Muscle of arm (tissue), 12 donors: Measurements from ENCODE around the gene CALR3. TPM values are rescaled to one million over a fixed set of nuclear protein-coding genes. Genes with fewer than 3 reads are reported as not detected.
A peak's percentile ranks its signal among the peaks of the same experiment; 100 is the strongest.
"Not testable (repeated sequence)": the region's sequence is repeated elsewhere in the genome, so short reads cannot be mapped to it uniquely, and the experiment has no call there.

Experiments
- DNase-seq: peaks from one replicate; pipeline ENCODE4 v3.0.0-alpha.2; 2013
- polyA plus RNA-seq, 12 donors: library from polyadenylated mRNA; unstranded; fragments of 120-200 nt; gene quantifications; one replicate each; pipeline ENCODE4 v1.2.1, GENCODE V29; 2013; ENCODE audit not compliant: insufficient read length in 12 of 12

Gene CALR3
- polyA plus RNA-seq, 12 donors = not detected

DNA sequence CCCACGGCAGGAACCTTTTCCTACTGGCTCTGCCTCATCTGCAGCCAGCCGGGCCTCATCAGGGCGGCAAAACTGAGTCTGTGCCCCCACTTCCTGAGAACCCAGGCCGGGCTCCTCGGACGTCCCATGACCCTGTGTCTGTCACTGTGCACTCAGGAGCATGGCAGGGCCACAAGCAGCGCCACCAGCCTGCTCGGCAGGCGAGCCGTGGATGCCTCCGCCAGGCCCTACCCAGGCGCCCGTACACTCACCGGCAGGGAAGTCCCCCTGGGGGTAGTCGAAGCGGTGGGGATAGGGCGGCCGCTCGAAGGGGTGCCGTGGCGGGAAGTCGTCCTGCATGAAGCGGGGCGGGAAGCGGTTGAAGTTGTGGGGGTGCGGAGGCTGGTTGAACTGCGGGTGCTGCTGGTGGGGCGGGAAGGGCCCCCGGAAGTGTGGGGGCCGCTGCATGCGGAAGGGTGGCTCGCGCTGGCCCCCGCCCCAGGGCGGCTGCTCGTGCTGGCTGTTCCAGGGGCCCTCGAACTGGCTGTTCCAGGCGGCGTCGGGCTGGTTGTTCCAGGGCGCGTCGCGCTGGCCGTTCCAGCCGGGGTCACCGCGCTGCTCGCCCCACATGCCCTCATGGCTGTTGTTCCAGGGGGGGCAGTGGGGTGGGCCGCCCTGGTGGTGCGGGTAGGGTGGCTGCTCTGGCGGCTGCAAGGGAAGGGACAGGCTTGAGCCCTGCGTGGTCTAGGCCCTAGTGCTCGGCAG lies 29.2 kb upstream of the CALR3 start:
- no peak for DNase-seq

DNA sequence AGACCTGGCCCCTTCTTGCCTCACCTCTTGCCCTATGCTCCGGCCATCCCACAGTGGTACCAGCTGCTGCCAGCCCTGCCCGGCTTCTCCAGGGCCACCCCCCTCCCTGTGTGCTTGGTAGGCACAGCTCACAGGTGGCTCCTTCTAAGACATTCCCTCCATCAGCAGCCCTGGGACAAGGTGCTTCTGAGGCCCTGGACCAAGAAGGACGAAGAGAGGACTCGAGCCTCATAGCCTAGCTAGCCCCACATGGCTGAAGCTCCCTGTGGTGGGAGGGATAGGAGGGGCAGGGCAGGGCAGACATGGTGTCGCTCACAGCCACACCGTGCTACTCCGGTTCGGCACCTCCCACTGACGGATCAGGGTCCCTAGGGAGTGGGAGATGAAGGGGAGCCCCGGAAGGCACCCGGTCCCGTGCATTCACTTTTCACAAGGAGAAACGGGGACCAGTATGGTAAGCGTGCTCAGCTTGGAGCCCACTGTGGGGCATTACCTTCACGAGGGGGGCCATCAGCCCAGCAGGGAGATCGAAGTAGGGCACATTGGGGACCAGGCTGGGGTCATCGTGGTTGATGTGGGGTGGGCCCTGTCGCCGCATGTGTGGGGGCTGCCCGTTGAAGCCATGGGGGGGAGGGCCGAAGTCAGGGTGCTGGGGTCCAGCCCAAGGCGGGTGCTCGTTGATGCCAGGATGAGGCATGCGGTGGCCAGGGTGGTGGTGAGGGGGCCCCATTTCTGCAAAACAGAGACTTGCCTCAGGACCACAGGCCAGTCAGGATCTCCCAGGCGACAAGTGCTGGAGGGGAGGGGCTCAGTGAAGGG lies 26.8 kb upstream of the CALR3 start:
- DNase-seq = no peak

DNA sequence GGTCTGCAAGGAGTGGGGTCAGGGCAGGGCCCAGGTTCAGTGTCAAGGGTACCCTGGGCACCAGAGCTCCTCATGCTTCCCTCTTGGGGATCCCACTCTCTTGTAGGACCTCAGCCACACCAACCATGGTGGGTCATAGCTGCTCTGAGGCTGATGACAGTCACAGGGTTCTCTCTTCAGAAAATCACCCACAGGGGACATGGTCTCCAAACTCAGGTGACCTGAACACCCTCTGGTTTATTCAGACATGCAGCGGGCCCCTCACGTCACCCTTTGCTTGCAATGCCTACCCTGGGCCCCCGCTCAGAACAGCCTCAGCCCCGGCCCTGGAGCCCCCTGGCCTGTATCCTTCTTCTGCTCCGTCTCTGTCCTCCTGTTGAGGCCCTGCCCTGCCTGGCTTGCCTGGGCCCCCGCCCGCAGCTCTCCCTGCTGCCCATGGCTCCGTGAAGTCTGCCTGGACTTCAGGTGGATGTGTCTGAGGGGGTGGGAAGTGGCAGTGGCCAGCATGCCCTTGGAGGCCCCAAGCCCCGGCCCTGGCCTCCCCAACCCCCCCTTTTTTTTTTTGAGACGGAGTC lies 25.8 kb upstream of the CALR3 start:
- DNase-seq = no peak

DNA sequence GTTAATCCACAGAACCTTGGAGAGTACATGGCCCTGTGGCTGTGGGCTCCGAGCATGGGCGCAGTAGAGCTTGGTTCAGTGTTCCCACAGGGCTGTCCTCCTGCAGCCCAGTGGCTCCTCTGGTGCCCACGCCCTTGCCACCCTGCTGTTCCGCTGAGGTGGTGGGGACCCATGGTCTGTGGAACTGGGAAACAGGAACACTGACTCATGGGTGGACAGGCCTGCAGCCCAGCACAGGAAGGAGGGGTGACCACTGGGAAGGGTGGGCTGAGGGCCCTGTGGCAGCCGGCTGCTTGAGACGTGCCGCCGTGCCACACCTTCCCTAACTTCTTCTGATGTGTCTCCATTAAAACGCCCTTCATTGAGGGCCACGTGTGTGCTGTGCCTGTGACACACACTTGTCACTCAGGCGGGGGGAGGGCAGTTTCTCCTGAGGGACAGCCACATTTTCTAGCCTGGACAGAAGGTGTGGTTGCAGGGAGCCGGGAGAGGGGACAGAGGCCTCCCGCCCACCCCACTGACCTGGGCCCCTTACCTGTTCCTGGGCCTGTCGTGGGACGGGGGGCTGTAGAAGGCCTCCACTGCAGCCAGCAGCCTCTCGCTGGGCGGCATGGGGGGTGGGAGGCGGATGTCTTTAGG lies 25.1 kb upstream of the CALR3 start:
- DNase-seq = no peak

DNA sequence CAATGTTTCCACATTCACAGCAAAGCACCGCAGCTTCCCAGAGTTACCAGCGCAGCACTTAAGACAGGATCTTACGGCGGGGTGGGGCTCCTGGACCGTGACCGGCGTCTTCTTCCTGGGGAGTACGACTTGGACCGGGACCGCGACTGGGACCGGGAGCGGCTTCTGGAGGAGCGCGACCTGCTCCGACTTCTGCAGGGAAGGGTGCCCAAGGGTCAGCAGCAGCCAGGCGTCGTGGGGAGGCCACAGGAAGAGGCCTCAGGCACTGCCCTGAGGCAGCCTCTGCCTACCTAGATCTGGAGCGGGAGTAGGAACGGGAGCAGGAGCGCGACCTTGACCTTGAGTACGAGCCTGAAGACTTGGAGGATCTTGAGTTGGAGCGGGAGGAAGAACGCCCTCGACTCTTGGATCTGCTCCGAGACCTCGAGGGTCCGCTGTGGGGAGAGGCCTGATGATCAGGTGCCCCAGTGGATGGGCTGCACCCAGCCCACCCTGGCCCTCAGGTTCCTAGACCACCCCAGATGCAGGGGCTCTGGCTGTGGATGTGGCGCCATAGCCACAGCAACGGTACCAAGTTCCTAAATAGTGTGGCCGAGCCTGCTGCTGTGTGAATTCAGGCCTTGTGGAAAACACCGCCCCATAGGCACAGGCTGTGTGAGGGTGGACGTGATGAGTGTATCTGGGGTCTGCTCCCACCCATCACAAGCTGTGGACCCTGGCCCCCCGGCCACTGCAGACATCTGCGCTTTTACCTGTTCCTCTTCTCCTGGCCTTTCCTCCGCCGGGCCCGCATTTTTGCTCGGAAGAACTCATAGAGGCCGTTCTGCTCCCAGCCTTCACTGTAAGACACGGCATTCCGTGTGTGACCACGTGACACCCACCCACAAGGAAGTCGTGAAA lies 24.4 kb upstream of the CALR3 start:
- DNase-seq = no peak

DNA sequence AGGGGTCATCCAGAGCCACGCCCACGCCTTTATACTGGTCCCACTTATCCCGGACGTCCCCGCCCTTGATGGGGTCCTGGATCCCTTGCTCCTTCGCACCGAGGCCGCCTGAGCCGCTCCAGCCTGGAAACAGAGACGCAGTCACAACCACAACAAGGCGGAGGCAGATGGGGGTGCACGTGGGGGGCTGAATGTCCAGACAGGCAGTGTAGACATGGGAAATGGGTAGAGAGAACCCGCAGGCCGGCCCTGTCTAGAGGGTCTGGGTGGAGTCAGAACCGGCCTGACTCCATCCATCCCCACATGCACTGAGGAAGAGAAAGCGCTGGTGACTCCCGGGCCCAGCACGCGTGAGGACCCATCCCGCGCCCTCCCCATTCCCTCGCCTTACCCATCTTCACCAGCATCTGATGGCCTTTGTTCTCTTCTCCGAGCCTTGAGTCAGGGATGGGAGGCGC lies 23.3 kb upstream of the CALR3 start:
- DNase-seq = no peak

DNA sequence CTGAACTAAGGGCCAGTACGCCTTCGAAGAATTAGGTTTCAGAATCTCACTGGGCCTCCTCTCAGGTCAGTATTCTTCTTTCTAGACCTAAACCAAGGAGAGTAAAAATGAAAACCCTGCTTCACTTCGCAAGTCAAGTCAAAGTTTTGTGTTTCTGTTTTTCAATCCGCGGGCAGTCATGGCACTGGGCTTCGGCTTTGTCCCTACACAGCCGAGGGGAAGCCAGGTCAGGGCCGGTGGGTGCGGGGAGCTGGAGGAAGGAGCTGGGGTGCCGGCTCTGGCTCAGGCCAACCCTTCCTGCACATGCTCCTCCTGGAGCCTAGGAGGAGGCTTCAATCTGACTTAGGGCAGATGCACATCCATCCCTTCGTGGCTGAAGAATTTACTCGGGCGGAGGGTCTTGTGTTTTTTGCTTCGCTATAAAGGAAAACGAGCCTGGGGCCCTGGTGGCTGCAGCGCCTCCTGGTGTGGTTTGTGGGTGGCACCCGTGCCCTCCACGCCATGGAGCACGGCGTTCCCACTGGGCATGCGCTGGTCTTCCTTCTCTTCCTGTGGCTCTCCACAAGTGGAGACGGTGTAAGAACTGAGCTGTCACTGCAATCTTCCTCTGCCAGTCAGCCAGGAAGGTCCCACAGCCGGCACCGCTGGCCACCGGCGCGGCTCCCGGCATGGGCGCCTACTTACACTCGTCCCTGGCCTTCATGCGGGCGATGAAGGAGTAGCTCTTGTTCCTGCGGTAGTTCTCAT lies 22.7 kb upstream of the CALR3 start:
- DNase-seq = no peak

DNA sequence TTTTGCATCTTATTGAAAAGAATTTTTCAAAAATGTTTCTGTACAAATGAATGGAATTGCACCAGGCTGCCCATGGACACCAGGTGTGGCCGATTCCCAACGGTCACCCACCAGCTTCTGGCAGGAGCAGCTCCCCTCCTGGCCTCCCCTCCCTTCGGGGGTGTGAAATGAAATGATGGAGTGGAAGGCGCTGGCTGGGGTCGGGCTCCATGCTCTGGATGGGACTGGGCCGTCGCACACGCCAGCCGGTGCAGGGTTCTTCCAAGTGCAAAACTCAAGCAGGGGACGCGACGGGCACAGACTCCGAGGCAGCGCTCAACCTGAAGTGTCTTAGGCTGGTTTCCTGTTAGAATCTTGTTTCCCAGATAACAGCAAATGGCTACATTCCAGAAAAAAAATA lies 22.1 kb upstream of the CALR3 start:
- no peak for DNase-seq

DNA sequence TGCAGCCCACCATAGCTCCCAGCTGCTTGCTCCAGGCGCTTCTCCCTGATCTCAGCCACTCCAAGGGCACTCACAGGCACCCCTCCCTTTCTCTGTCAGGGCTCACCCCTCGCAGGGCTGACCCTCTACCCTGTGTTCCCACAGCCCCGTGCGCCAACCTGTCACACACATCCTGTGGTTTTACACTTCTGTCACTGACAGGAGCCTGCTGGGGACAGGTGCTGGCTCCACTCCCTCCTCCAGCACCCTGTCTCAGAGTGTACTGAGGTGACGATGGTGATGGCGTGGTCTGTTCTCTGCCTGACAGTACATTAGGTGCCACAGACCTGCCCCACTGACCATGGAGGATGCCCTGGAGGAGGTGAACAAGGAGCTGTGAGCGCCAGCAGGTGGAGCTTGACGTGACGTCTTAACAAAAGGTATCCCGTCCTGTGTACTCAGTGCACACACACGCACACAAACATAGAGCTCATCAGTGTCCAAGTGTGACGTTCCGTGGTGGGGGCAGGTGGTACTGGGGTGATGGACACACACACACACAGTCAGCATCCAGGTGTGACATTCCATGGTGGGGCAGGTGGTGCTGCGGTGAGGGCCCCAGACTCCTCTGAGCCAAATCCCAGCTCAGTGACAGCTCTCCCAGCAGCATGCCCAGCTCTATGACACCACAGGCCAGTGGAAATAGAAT lies 21.1 kb upstream of the CALR3 start:
- no peak for DNase-seq

DNA sequence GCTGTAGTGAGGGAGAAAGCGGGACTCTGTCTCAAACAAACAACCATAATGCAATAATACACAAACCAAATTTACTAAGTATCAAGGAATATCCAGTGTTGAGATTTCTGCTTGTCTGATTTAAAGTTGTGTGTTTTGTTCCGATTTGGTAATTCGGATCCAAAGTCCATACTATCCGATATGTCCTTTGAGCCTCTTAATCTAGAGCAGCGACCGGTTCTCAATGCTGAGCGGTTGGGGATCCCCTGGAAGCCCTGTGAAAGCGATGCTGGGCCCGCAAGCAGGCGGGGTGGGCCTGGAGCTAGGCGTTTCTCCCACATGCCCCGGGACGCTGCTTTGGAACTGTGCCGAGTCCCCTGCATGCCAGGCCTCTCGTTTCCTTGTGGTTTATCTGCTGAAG lies 20.4 kb upstream of the CALR3 start:
- DNase-seq = no peak

DNA sequence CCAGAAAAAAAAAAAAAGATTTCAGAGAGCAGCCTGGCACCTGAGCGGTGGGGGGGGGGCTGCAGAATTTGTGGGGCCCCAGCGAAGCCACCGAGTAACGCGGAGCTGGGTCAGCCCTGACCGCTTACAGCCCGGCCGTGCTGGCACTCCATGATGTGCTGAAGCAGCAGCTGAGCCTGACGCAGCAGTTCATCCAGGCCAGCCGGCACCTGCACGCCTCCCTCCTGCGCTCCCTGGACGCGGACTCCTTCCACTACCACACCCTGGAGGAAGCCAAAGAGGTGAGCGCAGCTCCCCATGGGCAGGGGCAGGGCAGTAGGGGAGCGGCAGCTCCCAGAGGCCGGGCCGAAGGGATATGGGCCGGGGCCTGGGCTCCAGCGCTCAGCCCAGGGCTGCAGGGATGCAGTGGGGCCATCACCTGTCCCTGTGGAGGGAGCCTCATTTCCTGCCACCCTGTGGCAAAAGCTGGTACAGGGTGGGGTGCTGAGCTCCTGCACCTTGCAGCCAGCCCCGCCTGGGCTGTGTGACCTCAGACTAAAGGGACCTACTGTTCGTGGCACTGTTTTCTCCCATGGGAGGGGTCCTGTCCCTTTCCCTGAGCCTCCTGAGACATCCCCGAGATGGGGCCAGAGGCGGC lies 18.5 kb upstream of the CALR3 start:
- DNase-seq = no peak

DNA sequence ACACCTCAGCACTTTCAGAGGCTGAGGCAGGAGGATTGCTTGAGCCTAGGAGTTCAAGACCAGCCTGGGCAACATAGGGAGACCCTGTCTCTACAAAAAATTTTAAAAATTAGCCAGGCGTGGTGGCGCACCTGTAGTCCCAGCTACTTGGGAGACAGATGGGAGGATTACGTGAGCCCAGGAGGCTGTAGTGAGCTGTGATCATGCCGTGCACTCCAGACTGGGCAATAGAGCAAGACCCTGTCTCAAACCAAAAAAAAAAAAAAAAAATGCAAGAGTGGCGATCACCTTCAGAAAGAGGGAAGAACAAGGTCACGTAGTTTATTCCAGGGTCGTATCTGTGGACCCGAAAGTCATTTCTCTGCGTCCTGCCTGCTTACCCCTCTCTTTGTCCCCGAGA lies 16.6 kb upstream of the CALR3 start:
- DNase-seq = not testable (repeated sequence)

DNA sequence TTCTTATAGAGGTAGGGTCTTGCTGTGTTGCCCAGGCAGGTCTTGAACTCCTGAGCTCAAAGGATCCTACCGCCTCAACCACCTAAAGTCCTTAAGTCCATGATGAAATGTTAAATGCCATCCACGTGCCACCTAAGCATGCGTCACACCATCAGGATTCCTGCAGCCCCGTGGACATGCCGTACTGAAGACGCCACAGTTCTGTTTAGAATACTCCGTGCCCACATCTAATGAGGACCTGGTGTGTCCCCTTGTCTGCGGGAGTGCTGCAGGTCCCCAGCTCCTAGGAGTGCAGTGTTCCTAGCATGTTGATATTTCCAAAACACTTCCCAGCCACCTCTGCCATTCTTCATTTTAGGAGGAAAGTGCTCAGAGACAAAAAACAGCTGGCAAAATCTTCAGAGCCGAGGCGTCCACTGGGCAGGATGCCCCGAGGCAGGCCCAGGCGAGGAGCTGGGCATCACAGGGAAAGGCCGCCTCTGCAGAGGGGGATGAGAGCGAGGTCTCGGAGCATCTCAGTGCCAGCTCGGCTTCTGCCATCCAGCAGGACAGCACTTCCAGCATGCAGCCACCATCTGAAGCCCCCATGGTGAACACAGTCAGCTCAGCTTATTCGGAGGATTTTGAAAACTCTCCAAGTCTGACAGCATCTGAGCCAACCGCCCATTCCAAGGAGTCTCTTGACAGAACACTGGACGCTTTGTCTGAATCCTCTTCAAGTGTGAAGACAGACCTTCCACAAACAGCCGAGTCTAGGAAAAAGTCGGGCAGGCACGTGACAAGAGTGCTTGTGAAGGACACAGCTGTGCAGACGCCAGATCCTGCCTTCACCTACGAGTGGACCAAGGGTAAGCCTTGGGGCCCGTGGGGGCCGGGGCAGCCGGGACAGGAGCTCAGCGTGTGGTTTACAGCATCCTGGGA lies 13.4 kb upstream of the CALR3 start:
- DNase-seq = peak; percentile 59

DNA sequence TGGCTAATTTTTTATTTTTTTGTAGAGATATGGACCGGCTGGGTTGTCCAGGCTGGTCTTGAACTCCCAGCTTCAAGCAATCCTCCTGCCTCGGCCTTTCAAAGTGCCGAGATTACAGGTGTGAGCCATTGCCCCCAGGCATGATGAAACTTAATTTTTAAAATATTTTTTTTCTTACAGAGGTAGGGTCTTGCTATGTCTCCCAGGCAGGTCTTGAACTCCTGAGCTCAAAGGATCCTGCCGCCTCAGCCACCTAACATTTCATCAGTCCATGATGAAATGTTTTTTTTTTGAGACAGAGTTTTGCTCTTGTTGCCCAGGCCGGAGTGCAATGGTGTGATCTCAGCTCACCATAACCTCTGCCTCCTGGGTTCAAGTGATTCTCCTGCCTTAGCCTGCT lies 12.6 kb upstream of the CALR3 start:
- no peak for DNase-seq

DNA sequence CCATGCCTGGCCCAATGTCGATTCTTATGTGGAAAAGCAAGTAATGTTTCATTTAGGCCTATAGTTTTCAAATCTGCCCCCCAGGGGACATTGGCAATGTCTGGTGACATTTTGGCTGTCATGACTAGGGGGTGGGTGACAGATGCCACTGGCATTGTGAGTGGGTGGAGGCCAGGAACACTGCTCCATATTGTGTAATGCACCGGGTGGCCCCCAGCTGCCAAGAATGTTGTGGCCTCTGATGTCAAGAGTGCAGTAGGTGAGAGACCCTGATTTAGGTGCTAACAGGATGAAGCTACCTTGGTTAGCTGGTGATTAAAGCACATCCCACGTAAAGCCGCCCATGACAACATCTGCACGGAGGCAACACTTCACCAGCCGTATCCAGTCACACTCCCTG lies 11.0 kb upstream of the CALR3 start:
- no peak for DNase-seq

DNA sequence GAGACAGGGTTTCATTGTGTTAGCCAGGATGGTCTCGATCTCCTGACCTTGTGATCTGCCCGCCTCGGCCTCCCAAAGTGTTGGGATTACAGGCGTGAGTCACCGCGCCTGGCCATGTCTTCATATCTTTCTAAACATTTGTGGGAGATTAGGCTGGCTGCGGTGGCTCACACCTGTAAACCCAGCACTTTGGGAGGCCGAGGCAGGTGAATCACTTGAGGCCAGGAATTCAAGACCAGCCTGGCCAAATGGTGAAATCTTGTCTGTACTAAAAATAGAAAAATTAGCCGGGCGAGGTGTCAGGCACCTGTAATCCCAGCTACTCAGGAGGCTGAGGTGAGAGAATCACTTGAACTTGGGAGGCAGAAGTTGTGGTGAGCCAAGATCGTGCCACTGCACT lies 10.2 kb upstream of the CALR3 start:
- not testable (repeated sequence) for DNase-seq

DNA sequence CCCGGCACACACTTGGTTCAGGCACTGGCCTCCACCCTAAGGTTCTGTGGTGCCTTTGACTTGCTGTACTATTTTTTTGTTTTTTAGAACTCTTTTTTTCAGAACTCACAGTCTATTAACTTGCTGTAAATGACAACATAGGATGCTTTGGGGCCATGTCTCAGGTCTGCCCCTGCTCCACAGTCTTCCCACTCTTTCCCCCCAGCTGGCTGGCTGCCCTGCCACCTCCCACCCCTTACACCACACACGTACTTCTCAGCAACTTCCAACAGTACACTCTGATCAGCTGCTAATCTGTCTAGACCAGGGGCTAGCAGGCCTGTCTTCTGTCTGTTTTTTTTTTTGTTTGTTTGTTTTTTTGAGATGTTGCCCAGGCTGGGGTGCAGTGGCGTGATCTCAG lies 8.3 kb upstream of the CALR3 start:
- DNase-seq = no peak

DNA sequence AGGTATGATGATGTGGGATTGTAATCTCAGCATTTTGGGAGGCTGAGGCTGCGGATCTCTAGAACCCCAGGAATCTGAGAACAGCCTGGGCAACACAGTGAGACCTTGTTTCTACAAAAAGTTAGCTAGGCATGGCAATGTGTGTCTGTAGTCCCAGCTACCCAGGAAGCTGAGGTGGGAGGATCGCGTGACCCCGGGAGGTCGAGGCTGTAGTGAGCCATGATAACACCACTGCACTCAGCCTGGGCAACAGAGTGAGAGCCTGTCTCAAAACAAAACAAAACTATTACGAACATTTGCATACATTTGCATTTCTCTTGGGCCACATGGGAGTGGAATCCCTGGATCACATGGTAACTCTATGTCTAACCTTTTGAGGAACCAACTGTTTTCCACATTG lies 1.9 kb upstream of the CALR3 start:
- no peak for DNase-seq
